GM18907 (cell line): ENCODE measurements around the gene COPE.
"Not testable (repeated sequence)": the region's sequence is repeated elsewhere in the genome, so short reads cannot be mapped to it uniquely, and the experiment has no call there.

Experiments used
- ATAC-seq: cut with Tn5 transposase; IDR thresholded peaks from one replicate; pipeline ENCODE4 v1.9.1; 2021; ENCODE audit warnings: mild to moderate bottlenecking, moderate library complexity; ENCODE audit not compliant: unreplicated experiment

Gene COPE

DNA sequence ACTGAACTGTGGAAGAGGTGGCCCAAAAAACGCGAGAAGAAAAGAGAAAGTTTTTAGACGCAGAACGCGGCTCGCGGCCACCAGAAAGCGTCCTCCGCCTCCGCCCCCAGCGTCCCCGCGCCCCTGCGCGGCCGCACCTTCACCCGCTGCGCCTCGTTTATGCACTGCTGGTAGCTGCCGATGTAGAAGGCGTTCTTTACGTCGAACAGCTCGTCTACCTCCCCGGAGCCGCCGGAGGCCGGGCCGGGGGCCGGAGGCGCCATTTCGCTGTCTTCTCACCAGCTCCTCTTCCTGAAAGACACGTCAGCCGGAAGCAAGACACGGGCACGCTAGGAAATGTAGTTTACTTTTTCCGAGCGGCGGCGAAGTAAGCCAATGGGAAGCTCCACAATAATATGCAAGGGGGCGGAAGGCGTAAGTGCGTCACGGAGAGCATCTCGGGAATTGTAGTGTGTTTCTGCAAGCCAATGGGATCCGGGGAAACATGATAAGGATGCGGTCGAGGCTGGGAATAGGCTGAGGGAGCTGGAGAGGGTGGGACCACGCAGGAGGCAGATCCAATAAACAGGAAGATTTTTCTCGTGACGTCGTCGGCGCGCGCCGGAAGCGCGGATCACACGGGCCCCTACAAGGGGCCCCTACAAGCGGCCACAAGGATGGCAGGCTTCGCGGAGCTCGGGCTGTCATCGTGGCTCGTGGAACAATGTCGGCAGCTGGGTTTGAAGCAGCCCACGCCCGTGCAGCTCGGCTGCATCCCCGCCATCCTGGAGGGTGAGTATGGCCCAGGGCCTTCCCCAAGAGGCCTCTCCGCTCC is at the start of gene COPE, which contains the start of gene DDX49:
COPE (minus strand) TSS at position 302 of the 814 bp plus-strand sequence; CDS start at position 263, 39 bp downstream.
DDX49 (plus strand) TSS at position 630 of the 814 bp plus-strand sequence; CDS start at position 657, 27 bp downstream.
- peak; percentile 90 for ATAC-seq

- ATAC-seq: no peak
These were observed 48.4 kb upstream of the COPE start for GRCh38 chr19:18967358-18968146.

- no peak for ATAC-seq
These were observed 47.1 kb upstream of the COPE start for GRCh38 chr19:18966307-18966706.

- no peak for ATAC-seq
These were observed 44.9 kb upstream of the COPE start for GRCh38 chr19:18964121-18964520.

GRCh38 chr19:18961767-18962620 is 42.8 kb upstream of the COPE start:
- ATAC-seq: no peak

DNA sequence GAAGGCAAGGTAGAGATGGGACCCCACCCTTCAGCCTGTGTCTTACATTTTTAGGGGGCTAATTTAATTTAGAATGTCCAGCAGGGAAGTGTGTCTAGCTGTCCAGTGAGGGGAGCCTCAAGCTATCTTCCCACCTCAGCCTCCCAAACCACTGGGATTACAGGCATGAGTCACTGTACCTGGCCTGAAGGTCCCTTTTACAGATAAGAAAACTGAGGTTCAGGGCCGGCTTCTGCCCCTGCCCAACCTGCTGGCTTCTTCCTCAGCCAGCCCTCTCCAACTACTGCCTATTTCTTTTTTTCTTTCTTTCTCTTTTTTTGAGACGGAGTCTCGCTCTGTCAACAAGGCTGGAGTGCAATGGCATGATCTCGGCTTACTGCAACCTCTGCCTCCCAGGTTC is 41.2 kb upstream of the COPE start:
- ATAC-seq: no peak

- no peak for ATAC-seq
These were observed 35.9 kb upstream of the COPE start for GRCh38 chr19:18955042-18955441.

GRCh38 chr19:18954094-18954493 is 34.9 kb upstream of the COPE start:
- ATAC-seq: no peak

DNA sequence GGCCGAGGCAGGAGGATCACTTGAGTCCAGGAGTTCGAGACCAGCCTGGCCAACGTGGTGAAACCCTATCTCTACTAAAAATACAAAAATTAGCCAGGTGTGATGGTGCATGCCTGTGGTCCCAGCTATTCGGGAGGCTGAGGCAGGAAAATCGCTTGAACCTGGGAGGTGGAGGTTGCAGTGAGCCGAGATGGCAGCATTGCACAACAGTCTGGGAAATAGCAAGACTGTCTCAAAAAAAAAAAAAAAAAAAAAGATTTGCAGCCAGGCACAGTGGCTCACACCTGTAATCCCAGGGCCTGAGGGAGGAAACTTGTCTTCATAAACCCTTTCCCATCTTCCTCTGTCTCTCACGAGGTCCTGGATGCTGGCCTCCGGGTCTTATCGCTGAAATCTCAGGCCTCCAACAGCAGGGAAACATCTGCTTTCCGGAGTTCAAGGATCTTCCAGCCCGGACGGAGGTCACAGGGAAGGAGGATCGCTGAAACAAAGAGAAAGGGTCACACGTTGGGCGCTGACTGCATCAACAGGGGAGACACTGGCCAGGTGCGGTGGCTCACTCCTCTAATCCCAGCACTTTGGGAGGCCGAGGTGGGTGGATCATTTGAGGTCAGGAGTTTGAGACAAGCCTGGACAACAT is 33.3 kb upstream of the COPE start:
- not testable (repeated sequence) for ATAC-seq

- no peak for ATAC-seq
These were observed 32.6 kb upstream of the COPE start for GRCh38 chr19:18951721-18952281.

DNA sequence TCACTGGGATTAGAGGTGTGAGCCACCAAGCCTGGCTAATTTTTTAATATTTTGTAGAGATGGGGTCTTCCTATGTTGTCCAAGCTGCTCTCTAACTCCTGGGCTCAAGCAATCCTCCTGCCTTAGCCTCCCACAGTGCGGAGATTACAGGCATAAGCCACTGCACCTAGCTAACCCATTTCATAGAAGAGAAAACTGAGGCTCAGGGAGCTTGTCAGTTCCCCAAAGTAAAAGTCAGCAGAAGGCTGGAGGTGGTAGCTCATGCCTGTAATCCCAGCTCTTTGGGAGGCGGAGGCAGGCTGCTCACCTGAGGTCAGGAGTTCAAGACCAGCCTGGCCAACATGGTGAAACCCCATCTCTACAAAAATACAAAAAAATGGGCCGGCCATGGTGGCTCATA is 30.7 kb upstream of the COPE start:
- no peak for ATAC-seq

DNA sequence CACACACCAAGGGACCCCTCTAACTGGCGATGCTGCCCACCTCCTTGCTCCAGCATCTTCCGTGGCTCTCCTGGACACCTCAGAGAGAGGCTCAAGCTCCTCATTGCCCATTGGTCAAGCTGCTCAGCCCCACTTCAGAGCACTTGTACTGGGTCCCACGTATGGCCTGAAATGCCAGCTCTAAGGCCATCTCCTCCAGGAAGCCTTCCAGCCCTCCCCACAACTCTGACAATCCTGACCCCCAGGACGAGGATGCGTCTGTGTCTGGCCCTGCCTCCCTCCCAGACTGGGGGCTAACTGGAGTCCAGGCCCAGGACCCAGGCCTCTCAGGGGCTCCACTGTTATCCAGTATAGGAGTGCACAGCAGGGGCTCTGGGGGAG is 29.8 kb upstream of the COPE start:
- no peak for ATAC-seq

DNA sequence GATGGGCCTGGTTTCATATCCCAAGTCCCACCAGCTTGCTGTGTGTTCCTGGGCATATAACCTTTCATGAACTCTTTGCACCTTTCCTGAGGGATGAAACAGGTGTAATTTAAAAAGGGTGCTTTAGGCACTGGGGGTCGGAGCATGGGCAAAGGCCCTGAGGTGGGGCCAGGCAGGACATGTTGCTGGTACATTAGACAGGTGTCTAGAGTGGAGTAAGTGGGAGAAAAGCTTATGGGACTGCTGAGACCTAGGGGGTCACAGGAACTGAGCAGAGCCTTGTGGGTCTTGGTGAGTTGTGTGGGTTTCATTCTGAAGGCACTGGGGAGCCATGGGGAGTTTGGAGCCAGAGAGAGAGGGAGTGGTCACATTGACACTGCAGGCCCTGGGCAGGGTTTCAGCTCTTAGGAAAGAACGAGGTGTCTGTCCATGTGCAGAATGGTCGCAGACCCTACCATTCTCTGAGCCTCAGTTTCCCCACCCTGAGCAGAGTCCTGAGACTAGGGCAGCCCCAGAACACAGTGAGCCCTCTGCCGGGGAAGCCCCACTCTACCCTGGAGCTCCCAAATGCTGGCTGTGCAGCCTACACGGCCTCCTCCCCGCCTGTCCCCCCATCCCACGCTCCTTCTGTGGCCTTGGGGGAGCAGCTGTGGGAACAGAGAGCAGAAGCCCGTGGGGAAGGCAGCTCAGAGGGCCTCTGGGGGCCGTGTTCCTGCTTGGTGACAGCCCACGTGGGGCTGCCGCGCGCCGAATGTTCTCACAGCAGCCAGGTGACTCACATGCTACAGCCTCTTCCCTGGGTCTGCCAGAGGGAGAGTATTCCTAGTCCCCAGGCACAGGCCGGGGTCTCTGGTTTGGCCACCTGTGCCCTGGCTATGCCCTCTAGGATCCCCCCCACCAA is 29.1 kb upstream of the COPE start:
- no peak for ATAC-seq

- no peak for ATAC-seq
These were observed 27.7 kb upstream of the COPE start for GRCh38 chr19:18946918-18947317.

DNA sequence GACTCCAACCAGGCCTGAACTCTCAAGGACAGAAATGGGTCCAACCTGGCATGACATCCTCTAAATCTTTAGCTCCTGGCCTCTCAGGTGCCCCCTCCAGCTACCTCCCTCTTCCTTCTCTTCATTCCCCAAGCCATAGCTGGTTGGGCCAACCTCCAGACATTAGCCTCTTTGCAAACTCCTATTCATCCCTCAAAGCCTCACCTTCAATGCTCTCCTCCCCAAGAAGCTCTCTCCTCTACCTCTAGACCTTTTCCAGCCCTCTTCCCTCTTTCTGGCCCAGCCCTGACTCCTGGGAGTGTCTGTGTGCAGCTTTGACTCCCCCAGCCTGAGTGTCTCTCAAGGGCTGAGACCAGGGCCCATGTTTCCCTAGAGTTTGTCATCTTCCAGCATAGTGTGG is 27.1 kb upstream of the COPE start:
- ATAC-seq: no peak

GRCh38 chr19:18945297-18945696 is 26.1 kb upstream of the COPE start:
- ATAC-seq: no peak

DNA sequence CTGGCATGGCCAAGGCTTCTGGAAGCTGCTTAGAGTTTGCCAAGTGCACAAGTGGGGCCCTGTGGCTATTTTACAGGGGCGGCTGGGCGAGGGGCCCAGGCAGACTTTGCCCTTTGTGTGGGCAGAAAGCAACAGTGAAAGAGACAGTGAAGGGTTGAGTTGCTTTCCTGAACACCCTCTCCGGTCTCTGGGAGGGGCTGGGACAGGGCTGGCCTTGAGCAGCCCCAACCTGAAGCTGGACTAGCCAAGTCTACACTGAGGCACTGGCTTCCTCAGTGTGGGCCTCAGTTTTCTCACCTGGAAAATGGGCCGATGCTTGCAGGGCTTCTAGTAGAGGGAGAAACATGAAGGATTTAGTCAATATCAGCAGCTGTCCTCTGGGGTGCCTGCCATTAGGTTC is 24.3 kb upstream of the COPE start:
- ATAC-seq: no peak

- ATAC-seq: no peak
These were observed 23.5 kb upstream of the COPE start for GRCh38 chr19:18942692-18943091.

- ATAC-seq: no peak
These were observed 22.6 kb upstream of the COPE start for GRCh38 chr19:18941628-18942354.
